Measurements from ENCODE around the gene ADCY4. TPM values are rescaled to one million over a fixed set of nuclear protein-coding genes. Genes with fewer than 3 reads are reported as not detected.

Gene ADCY4
- total and polyA plus RNA-seq, 10 of the 15 experiments (the other 5 are each of a cell fraction or from before 2014, with no cell fraction given): 0.05 to 0.87 (median 0.21) TPM; not detected in 1

DNA sequence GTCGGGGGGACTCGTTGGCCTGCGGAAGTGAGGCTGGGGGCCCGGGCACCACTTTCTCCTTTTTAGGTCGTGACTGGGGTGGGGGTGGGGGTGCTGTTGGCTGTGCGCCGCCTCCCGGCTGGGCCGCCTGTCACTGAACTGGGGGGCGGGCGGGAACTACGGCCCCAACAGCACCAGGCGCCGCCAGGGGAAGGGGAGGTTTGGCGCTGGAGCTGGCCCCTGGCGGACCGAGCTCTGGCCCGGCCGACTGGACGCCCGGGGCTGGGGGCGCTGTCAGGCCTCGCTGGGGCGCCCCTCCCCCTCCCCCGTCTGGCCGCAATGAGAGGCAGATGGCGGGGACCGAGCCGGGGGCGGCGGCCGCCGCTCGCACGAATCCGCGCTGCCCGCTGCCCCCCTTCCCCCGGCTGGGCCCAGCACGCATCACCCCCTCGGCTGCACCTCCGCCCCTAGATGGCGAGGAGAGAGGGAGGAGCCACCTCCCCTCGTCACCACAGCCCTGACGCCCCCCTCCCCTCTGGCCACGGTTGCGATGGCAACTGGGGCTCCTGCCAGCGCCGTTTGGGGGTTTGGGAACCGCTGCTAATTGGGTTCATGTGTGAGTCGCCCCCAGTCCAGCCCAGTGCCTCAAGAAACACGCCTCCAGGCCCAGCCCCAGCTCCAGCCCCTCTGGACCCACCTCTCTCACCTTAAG, 33.8 kb upstream of the ADCY4 start:
- Histone ChIP-seq H3K9ac (ENCODE audit: control insufficient read depth, insufficient read depth, low read length) (peak overlapping the region; percentile 60; the same call in 1 of the 2 replicates), H3K36me3 (ENCODE audit: control insufficient read depth in 2 of 2, insufficient read depth in 2 of 2, low read length in 1 of 2) (no peaks in the 10 kb centered on the region), H4K20me1 (ENCODE audit: control insufficient read depth, insufficient read depth) (no peaks in the 10 kb centered on the region), H3K4me2 (ENCODE audit: control insufficient read depth, insufficient read depth) (peak overlapping the region; percentile 74; the same call in 1 of the 2 replicates), H3K4me1 (ENCODE audit: control insufficient read depth, insufficient read depth, low read length) (peaks cover 16% of the 10 kb centered on the region), H3K9me3 (replicated peaks; ENCODE audit: control insufficient read depth, insufficient read depth, low read length) (no peaks in the 10 kb centered on the region), H3K4me3 (peak overlapping the region; percentile 51), H3K27me3 (replicated peaks in 1 of 2; ENCODE audit: control insufficient read depth in 2 of 2, insufficient read depth in 2 of 2, low read length in 1 of 2) (peaks cover 1 to 6% of the 10 kb centered on the region in 2 experiments), H3K79me2 (ENCODE audit: control insufficient read depth, insufficient read depth, low read length) (no peaks in the 10 kb centered on the region), H2AFZ (ENCODE audit: control insufficient read depth, low read depth, low read length) (no peak overlapping the region), H3K27ac (ENCODE audit: control insufficient read depth, insufficient read depth) (no peak overlapping the region)
- ChIA-PET RAD21 (ENCODE audit: unreplicated experiment) (interaction anchor here (1.0 to 2.1 kb wide), 2 partner anchors 36 to 63 kb away, joined by 6 to 7 read pairs; no protein-coding TSS in a partner anchor), SMC1A (ENCODE audit: uncharacterized antibody, unreplicated experiment) (interaction anchor here (0.9 to 1.4 kb wide), 3 partner anchors 11 to 63 kb away, joined by 3 to 4 read pairs (median 3); partner anchors contain the start of gene KHNYN), POLR2A (interaction anchor here (0.7 to 1.4 kb wide), 3 partner anchors 13 to 121 kb away, joined by 3 to 13 read pairs (median 6); partner anchors contain the start of genes CBLN3 and KHNYN), CTCF (interaction anchor here (0.8 to 4.4 kb wide), 4 partner anchors 36 to 62 kb away, joined by 3 to 22 read pairs (median 8); partner anchors contain the start of genes CBLN3 and KHNYN)
- ATAC-seq: peak; percentile 1; the same call in 2 of the 3 replicates
- no TSS peak for BruUV-seq (replicated peaks)
- in situ Hi-C loops (cut with MboI): loop anchor here (5.0 kb wide), 1 partner anchor 64 kb away; no protein-coding TSS in a partner anchor
- intact Hi-C loops (cut with micrococcal nuclease; ENCODE audit: unreplicated experiment): loop anchor here (5.0 kb wide), 2 partner anchors 36 to 44 kb away; no protein-coding TSS in a partner anchor
- FAIRE-seq: no peak
- 4% methylated on average over 25 of the region's 52 CpGs for WGBS (ENCODE audit: insufficient coverage, insufficient replicate concordance, low lambda C conversion rate, missing lambda C conversion rate)
- DNase-seq (ENCODE audit: low read depth, low spot score): no peak
- TF ChIP-seq DPF2 (IDR thresholded peaks at IDR 0.05) (peak; percentile 92), GATAD2B (conservative IDR thresholded peaks at IDR 0.05; ENCODE audit: low read depth) (peak; percentile 93), TCF12 (IDR thresholded peaks at IDR 0.05; ENCODE audit: low read depth, low read length) (peak; percentile 93), RELA (IDR thresholded peaks at IDR 0.05; ENCODE audit: borderline replicate concordance, partially characterized antibody) (no peak), PAX5 (IDR thresholded peaks at IDR 0.05; ENCODE audit: borderline replicate concordance, low read depth, low read length) (peak; percentile 36; the same call in 1 of the 2 replicates), ATF7 (IDR thresholded peaks at IDR 0.05; ENCODE audit: low read depth) (0 out of 2 replicates have a peak, but pooled peaks have one; percentile 20), HCFC1 (IDR thresholded peaks at IDR 0.05; ENCODE audit: low read length) (no peak), BMI1 (IDR thresholded peaks at IDR 0.05; ENCODE audit: borderline replicate concordance) (peak; percentile 77; the same call in 1 of the 2 replicates), POU2F2 (IDR thresholded peaks at IDR 0.05; ENCODE audit: borderline replicate concordance, low read depth, low read length) (no peak), ZNF384 (IDR thresholded peaks at IDR 0.05; ENCODE audit: borderline replicate concordance, low read depth, low read length) (no peak), SIX5 (IDR thresholded peaks at IDR 0.05; ENCODE audit: low read depth, low read length, severe bottlenecking) (no peak)
- TF ChIP-seq, protein P1, sequence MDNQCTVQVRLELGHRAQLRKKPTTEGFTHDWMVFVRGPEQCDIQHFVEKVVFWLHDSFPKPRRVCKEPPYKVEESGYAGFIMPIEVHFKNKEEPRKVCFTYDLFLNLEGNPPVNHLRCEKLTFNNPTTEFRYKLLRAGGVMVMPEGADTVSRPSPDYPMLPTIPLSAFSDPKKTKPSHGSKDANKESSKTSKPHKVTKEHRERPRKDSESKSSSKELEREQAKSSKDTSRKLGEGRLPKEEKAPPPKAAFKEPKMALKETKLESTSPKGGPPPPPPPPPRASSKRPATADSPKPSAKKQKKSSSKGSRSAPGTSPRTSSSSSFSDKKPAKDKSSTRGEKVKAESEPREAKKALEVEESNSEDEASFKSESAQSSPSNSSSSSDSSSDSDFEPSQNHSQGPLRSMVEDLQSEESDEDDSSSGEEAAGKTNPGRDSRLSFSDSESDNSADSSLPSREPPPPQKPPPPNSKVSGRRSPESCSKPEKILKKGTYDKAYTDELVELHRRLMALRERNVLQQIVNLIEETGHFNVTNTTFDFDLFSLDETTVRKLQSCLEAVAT (IDR thresholded peaks at IDR 0.05): no peak
- TF ChIP-seq, protein P2, sequence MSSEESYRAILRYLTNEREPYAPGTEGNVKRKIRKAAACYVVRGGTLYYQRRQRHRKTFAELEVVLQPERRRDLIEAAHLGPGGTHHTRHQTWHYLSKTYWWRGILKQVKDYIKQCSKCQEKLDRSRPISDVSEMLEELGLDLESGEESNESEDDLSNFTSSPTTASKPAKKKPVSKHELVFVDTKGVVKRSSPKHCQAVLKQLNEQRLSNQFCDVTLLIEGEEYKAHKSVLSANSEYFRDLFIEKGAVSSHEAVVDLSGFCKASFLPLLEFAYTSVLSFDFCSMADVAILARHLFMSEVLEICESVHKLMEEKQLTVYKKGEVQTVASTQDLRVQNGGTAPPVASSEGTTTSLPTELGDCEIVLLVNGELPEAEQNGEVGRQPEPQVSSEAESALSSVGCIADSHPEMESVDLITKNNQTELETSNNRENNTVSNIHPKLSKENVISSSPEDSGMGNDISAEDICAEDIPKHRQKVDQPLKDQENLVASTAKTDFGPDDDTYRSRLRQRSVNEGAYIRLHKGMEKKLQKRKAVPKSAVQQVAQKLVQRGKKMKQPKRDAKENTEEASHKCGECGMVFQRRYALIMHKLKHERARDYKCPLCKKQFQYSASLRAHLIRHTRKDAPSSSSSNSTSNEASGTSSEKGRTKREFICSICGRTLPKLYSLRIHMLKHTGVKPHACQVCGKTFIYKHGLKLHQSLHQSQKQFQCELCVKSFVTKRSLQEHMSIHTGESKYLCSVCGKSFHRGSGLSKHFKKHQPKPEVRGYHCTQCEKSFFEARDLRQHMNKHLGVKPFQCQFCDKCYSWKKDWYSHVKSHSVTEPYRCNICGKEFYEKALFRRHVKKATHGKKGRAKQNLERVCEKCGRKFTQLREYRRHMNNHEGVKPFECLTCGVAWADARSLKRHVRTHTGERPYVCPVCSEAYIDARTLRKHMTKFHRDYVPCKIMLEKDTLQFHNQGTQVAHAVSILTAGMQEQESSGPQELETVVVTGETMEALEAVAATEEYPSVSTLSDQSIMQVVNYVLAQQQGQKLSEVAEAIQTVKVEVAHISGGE (CRISPR knock-in tag; IDR thresholded peaks at IDR 0.05): no peak
- TF ChIP-seq, protein P3, sequence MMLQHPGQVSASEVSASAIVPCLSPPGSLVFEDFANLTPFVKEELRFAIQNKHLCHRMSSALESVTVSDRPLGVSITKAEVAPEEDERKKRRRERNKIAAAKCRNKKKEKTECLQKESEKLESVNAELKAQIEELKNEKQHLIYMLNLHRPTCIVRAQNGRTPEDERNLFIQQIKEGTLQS (IDR thresholded peaks at IDR 0.05; ENCODE audit: borderline replicate concordance, extremely low read depth, low read depth, low read length): no peak
